H1 (cell line): ENCODE data around the gene NDUFA8. TPM values are rescaled to one million over a fixed set of nuclear protein-coding genes. Genes with fewer than 3 reads are reported as not detected.

Experiments used
- CTCF ChIA-PET: fragments of 300-600 bp; sonication (Branson Sonifier 250); formaldehyde crosslinking; loops from one replicate; lab custom pipeline; 2021; ENCODE audit not compliant: partially characterized antibody; lab: Charles Lee
- POLR2A ChIA-PET: fragments of 300-600 bp; sonication (Branson Sonifier 250); formaldehyde crosslinking; loops from one replicate; lab custom pipeline; 2021; ENCODE audit warnings: inconsistent platforms; ENCODE audit not compliant: partially characterized antibody; lab: Charles Lee
- DNase-seq, 2 experiments: peaks; one replicate each; pipeline versions ENCODE4 v3.0.0 to v3.0.0-alpha.2; 2010 to 2022; ENCODE audit warnings: low spot score in 2 of 2, low read depth in 1 of 2, mixed read lengths in 1 of 2
- FAIRE-seq: peaks from 2 replicates; lab custom pipeline; 2011; peaks lifted over from hg19 to GRCh38; lab: Jason Lieb, UNC
- H2AFZ ChIP-seq: 2 replicates; pipeline ENCODE4 v1.8.1; 2012; ENCODE audit warnings: low read length, inconsistent platforms
- H2AK5ac ChIP-seq: 2 replicates; pipeline ENCODE4 v1.6.1; 2013; ENCODE audit warnings: low read depth, low read length
- H2BK120ac ChIP-seq: replicated peaks from 2 replicates; pipeline ENCODE3; 2013; ENCODE audit warnings: low read depth, low read length, inconsistent platforms
- H2BK12ac ChIP-seq: 2 replicates; pipeline ENCODE4 v1.6.1; 2013; ENCODE audit warnings: low read depth, low read length
- H2BK15ac ChIP-seq: 2 replicates; pipeline ENCODE4 v1.6.1; 2013; ENCODE audit warnings: low read length
- H2BK20ac ChIP-seq: 2 replicates; pipeline ENCODE4 v1.6.1; 2013; ENCODE audit warnings: low read length
- H2BK5ac ChIP-seq: 2 replicates; pipeline ENCODE4 v1.6.1; 2013; ENCODE audit warnings: low read depth, low read length
- H3K14ac ChIP-seq: 2 replicates; pipeline ENCODE4 v1.6.1; 2013; ENCODE audit warnings: inconsistent platforms; ENCODE audit not compliant: insufficient read length
- H3K18ac ChIP-seq: 2 replicates; pipeline ENCODE4 v1.6.1; 2013; ENCODE audit warnings: low read length; ENCODE audit errors: extremely low read depth
- H3K23ac ChIP-seq: 2 replicates; pipeline ENCODE4 v1.6.1; 2013; ENCODE audit warnings: inconsistent platforms; ENCODE audit not compliant: insufficient read length
- H3K23me2 ChIP-seq: 2 replicates; pipeline ENCODE4 v1.6.1; 2013; ENCODE audit warnings: low read depth, low read length
- H3K27ac ChIP-seq: 2 replicates; pipeline ENCODE4 v1.6.1; 2011; ENCODE audit warnings: low read depth, low read length, inconsistent platforms
- H3K27me3 ChIP-seq, 4 experiments: replicated peaks in 1 of 4; 1 replicate in 1 of 4; 2 replicates in 3 of 4; pipeline versions ENCODE4 v1.6.1 to v1.8.1; 2011 to 2013; ENCODE audit warnings: low read length in 3 of 4, mild to moderate bottlenecking in 3 of 4, inconsistent platforms in 2 of 4, mixed read lengths in 2 of 4, moderate library complexity in 1 of 4; ENCODE audit not compliant: control insufficient read depth in 3 of 4, insufficient read depth in 3 of 4; ENCODE audit errors: extremely low read depth in 1 of 4
- H3K36me3 ChIP-seq, 4 experiments: 2 replicates each; pipeline versions ENCODE4 v1.6.1 to v1.8.1; 2011 to 2013; ENCODE audit warnings: mild to moderate bottlenecking in 4 of 4, low read length in 3 of 4, moderate library complexity in 2 of 4, control low read depth in 1 of 4, inconsistent platforms in 1 of 4; ENCODE audit not compliant: insufficient read depth in 4 of 4, control insufficient read depth in 2 of 4
- H3K4ac ChIP-seq: replicated peaks from 2 replicates; pipeline ENCODE3; 2013; ENCODE audit warnings: low read length, low read depth, mixed read lengths, inconsistent platforms; ENCODE audit not compliant: insufficient read length
- H3K4me1 ChIP-seq, 4 experiments: replicated peaks in 1 of 4; 1 replicate in 1 of 4; 2 replicates in 3 of 4; pipeline versions ENCODE4 v1.6.1 to v1.8.1; 2011 to 2013; ENCODE audit warnings: low read length in 3 of 4, inconsistent platforms in 2 of 4, mixed read lengths in 1 of 4; ENCODE audit not compliant: insufficient read depth in 4 of 4, control insufficient read depth in 3 of 4
- H3K4me2 ChIP-seq, 2 experiments: 2 replicates each; pipeline versions ENCODE4 v1.6.1 to v1.8.1; 2011 to 2013; ENCODE audit warnings: low read depth in 2 of 2, low read length in 2 of 2, control low read depth in 1 of 2, inconsistent platforms in 1 of 2, mild to moderate bottlenecking in 1 of 2; ENCODE audit not compliant: insufficient read depth in 1 of 2
- H3K4me3 ChIP-seq, 4 experiments: fragments of 200-600, 300-600 bp in 1 of 4; sonication (generic), shearing (Covaris generic), sonication (Bioruptor Twin) in 1 of 4; 2 replicates each; pipeline versions ENCODE4 v1.5.1 to v1.8.1; 2011 to 2016; ENCODE audit warnings: low read length in 4 of 4, low read depth in 3 of 4, control low read depth in 2 of 4, inconsistent platforms in 2 of 4, mild to moderate bottlenecking in 2 of 4, mixed read lengths in 1 of 4, moderate library complexity in 1 of 4; ENCODE audit not compliant: insufficient read depth in 2 of 4; ENCODE audit errors: extremely low read depth in 1 of 4
- H3K56ac ChIP-seq: replicated peaks from 2 replicates; pipeline ENCODE3; 2013; ENCODE audit warnings: low read depth, mild to moderate bottlenecking, mixed read lengths, low read length, inconsistent platforms; ENCODE audit not compliant: insufficient read length
- H3K79me1 ChIP-seq: 2 replicates; pipeline ENCODE4 v1.6.1; 2013; ENCODE audit warnings: low read depth, low read length, control low read depth
- H3K79me2 ChIP-seq, 2 experiments: 2 replicates each; pipeline versions ENCODE4 v1.6.1 to v1.8.1; 2012 to 2013; ENCODE audit warnings: low read length in 2 of 2, mild to moderate bottlenecking in 2 of 2, inconsistent platforms in 1 of 2; ENCODE audit not compliant: insufficient read depth in 2 of 2, control insufficient read depth in 1 of 2
- H3K9ac ChIP-seq, 4 experiments: replicated peaks in 1 of 4; 1 replicate in 1 of 4; 2 replicates in 3 of 4; pipeline versions ENCODE4 v1.6.1 to v1.8.1; 2011 to 2013; ENCODE audit warnings: low read depth in 3 of 4, low read length in 3 of 4, control low read depth in 2 of 4, mild to moderate bottlenecking in 2 of 4, moderate library complexity in 2 of 4, inconsistent platforms in 1 of 4; ENCODE audit errors: extremely low read depth in 1 of 4
- H3K9me3 ChIP-seq, 2 experiments: 2 replicates each; pipeline versions ENCODE4 v1.6.1 to v1.8.1; 2012 to 2013; ENCODE audit warnings: mild to moderate bottlenecking in 2 of 2, moderate library complexity in 2 of 2, control low read depth in 1 of 2, inconsistent platforms in 1 of 2, low read depth in 1 of 2, low read length in 1 of 2, mixed read lengths in 1 of 2; ENCODE audit not compliant: insufficient read depth in 2 of 2
- H4K20me1 ChIP-seq, 2 experiments: replicated peaks in 1 of 2; 2 replicates each; pipeline versions ENCODE3 to v1.8.1; 2011 to 2013; ENCODE audit warnings: inconsistent platforms in 2 of 2, low read length in 2 of 2, mild to moderate bottlenecking in 1 of 2; ENCODE audit not compliant: insufficient read depth in 2 of 2, control insufficient read depth in 1 of 2
- H4K5ac ChIP-seq: 2 replicates; pipeline ENCODE4 v1.6.1; 2013; ENCODE audit warnings: low read length, low read depth, mixed read lengths, inconsistent platforms; ENCODE audit not compliant: insufficient read length
- H4K8ac ChIP-seq: 2 replicates; pipeline ENCODE4 v1.8.0; 2013; ENCODE audit warnings: mild to moderate bottlenecking, moderate library complexity, low read length, inconsistent platforms; ENCODE audit not compliant: insufficient read depth; ENCODE audit errors: extremely low read depth
- H4K91ac ChIP-seq: replicated peaks from 2 replicates; pipeline ENCODE3; 2013; ENCODE audit warnings: low read length, mixed read lengths, inconsistent platforms; ENCODE audit not compliant: insufficient read length
- BACH1 ChIP-seq: IDR thresholded peaks from 2 replicates; pipeline ENCODE4 v1.6.1; 2012; ENCODE audit warnings: low read length, improper control_type of control experiment
- CHD1 ChIP-seq: IDR thresholded peaks from 2 replicates; pipeline ENCODE4 v1.6.1; 2012; ENCODE audit warnings: low read depth, low read length, improper control_type of control experiment
- E2F6 ChIP-seq: IDR thresholded peaks from 2 replicates; pipeline ENCODE4 v1.6.1; 2012; ENCODE audit warnings: inconsistent platforms
- JUN ChIP-seq: IDR thresholded peaks from 2 replicates; pipeline ENCODE4 v1.6.1; 2011; ENCODE audit warnings: low read depth, mild to moderate bottlenecking, improper control_type of control experiment, low read length
- KDM1A ChIP-seq: fragments of 200-600, 300-600 bp; sonication (generic); IDR thresholded peaks from 2 replicates; pipeline ENCODE4 v1.7.1; 2016; ENCODE audit warnings: mild to moderate bottlenecking, low read length, borderline replicate concordance
- KDM5A ChIP-seq: fragments of 200-600 bp; IDR thresholded peaks from 2 replicates; pipeline ENCODE4 v1.7.1; 2012; ENCODE audit warnings: mild to moderate bottlenecking, low read length, inconsistent platforms, mixed read lengths
- MAX ChIP-seq: IDR thresholded peaks from 2 replicates; pipeline ENCODE4 v1.6.1; 2012; ENCODE audit warnings: inconsistent platforms
- RAD21 ChIP-seq, 2 experiments: IDR thresholded peaks in 1 of 2; conservative IDR thresholded peaks in 1 of 2; 2 replicates each; pipeline ENCODE4 v1.6.1; 2011; ENCODE audit warnings: low read depth in 2 of 2, low read length in 2 of 2, improper control_type of control experiment in 1 of 2, inconsistent platforms in 1 of 2, mild to moderate bottlenecking in 1 of 2, moderate library complexity in 1 of 2
- RNF2 ChIP-seq: fragments of 200-900, 300-1000 bp; sonication (generic); IDR thresholded peaks from 2 replicates; pipeline ENCODE4 v1.7.1; 2016; ENCODE audit warnings: borderline replicate concordance, low read depth, mild to moderate bottlenecking, antibody characterized with exemption, low read length; ENCODE audit not compliant: poor library complexity, severe bottlenecking; ENCODE audit errors: missing control alignments
- RXRA ChIP-seq: IDR thresholded peaks from 2 replicates; pipeline ENCODE4 v1.6.1; 2011; ENCODE audit warnings: low read depth, mild to moderate bottlenecking, low read length, moderate library complexity; ENCODE audit not compliant: insufficient read depth
- SIX5 ChIP-seq: IDR thresholded peaks from 2 replicates; pipeline ENCODE4 v1.6.1; 2011; ENCODE audit warnings: mild to moderate bottlenecking, low read depth, low read length
- SRF ChIP-seq: IDR thresholded peaks from 2 replicates; pipeline ENCODE4 v1.6.1; 2011; ENCODE audit warnings: mild to moderate bottlenecking, low read depth, low read length, moderate library complexity
- TEAD4 ChIP-seq: IDR thresholded peaks from 2 replicates; pipeline ENCODE4 v1.6.1; 2012; ENCODE audit warnings: low read depth, low read length, inconsistent platforms, mixed read lengths
- WGBS, 2 experiments: shearing (Covaris generic) in 1 of 2; methylation state at CpG; one replicate each; pipeline versions ENCODE4 v1.1.6 to v1.1.7; 2013 to 2015; ENCODE audit warnings: low lambda C conversion rate in 2 of 2, mixed read lengths in 2 of 2, inconsistent platforms in 1 of 2, low coverage in 1 of 2, missing lambda C conversion rate in 1 of 2; ENCODE audit not compliant: insufficient replicate concordance in 2 of 2, insufficient coverage in 1 of 2, insufficient read length in 1 of 2; ENCODE audit errors: extremely low coverage in 1 of 2, missing lambda C conversion rate in 1 of 2; 5-methylcytosine and 5-hydroxymethylcytosine counted together
- polyA plus RNA-seq, 7 experiments: library from polyadenylated mRNA; depleted of rRNA in 3 of 7; stranded (reverse) in 5 of 7; unstranded in 2 of 7; fragments of >200 nt in 5 of 7; fragments of 200-250 nt in 2 of 7; gene quantifications; 1 replicate in 5 of 7; 2 replicates in 1 of 7; 4 replicates in 1 of 7; pipeline versions ENCODE4 v1.2.1 to v1.2.3, GENCODE V29; 2011 to 2013; ENCODE audit warnings: missing spikeins in 2 of 7, mixed read lengths in 2 of 7
- total RNA-seq: library from RNA; stranded (reverse); fragmentation: NEBNext Ultra II Directional; extraction: Animal tissue kit (Norgen Biotek cat#: 25700); gene quantifications from 2 replicates; pipeline ENCODE4 v1.2.1, GENCODE V29; 2021

Gene NDUFA8
- total and polyA plus RNA-seq, 2 of the 8 experiments (the other 6 are each of a cell fraction or from before 2014, with no cell fraction given), result 61.0 to 73.8 TPM

DNA sequence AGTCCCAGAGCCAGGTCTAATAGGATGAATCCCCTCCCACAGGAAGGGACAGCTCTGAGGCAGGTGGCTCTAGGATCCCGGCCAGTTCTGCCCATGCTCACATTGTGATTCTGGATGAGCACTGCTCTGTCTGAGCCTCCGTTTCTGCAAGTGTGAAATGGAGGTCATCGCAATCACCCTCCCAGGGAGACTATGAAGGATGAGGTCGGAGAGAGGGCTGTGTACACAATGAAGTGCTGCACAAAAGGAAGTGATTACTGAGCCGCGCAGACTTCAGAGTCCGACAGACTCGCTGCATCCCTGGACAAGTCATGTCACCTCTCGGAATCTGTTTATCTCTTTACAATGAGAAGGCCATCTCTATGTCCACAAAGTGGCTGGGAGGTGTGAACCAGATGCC is 47.5 kb upstream of the NDUFA8 start:
- H3K27ac ChIP-seq, result no peak overlapping the region
- ChIA-PET POLR2A (interaction anchor here (2.5 kb wide), 1 partner anchor 10 kb away, joined by 7 read pairs; no protein-coding TSS in a partner anchor), CTCF (interaction anchor here (0.8 to 8.0 kb wide), 5 partner anchors 20 to 143 kb away, joined by 3 to 43 read pairs (median 4); no protein-coding TSS in a partner anchor)
- H2BK20ac ChIP-seq, result no peak overlapping the region
- H3K18ac ChIP-seq, result no peak overlapping the region
- no peaks in the 10 kb centered on the region for H3K79me1 ChIP-seq
- no peak overlapping the region for H3K14ac ChIP-seq
- no peak overlapping the region for H4K8ac ChIP-seq
- 88% methylated on average over 9 of the region's 9 CpGs; no CpG with 5 or more reads in 1 of the 2 experiments for WGBS, 2 experiments
- H2BK120ac ChIP-seq, result no peak overlapping the region
- no peak overlapping the region for H3K4me2 ChIP-seq
- no peak overlapping the region for H3K4me3 ChIP-seq
- no peaks in the 10 kb centered on the region for H3K36me3 ChIP-seq
- 0 out of 2 replicates have a peak overlapping the region, but pooled peaks have one; percentile 10 for H2BK15ac ChIP-seq
- no peaks in the 10 kb centered on the region for H3K79me2 ChIP-seq
- H2BK12ac ChIP-seq, result no peak overlapping the region
- no peak overlapping the region for H4K5ac ChIP-seq
- H3K23ac ChIP-seq, result no peak overlapping the region
- no peak overlapping the region for H3K4ac ChIP-seq
- H2BK5ac ChIP-seq, result no peak overlapping the region
- no peak overlapping the region for H4K91ac ChIP-seq
- FAIRE-seq, result no peak
- no peaks in the 10 kb centered on the region for H4K20me1 ChIP-seq
- no peak overlapping the region for H3K9ac ChIP-seq
- no peak overlapping the region for H3K56ac ChIP-seq
- H3K9me3 ChIP-seq, result no peaks in the 10 kb centered on the region
- no peak overlapping the region for H2AK5ac ChIP-seq
- no peak overlapping the region for H2AFZ ChIP-seq
- peaks cover 0 to 11% (median 6%) of the 10 kb centered on the region in 4 experiments; a peak in 6 of 7 replicates for H3K4me1 ChIP-seq
- H3K27me3 ChIP-seq, result peaks cover 0 to 9% (median 8%) of the 10 kb centered on the region in 4 experiments; a peak in 6 of 7 replicates
- no peaks in the 10 kb centered on the region for H3K23me2 ChIP-seq
- no peak for DNase-seq
- TF ChIP-seq E2F6 (no peak), KDM5A (no peak), MAX (no peak), CHD1 (no peak), RXRA (no peak), RNF2 (no peak), BACH1 (no peak), SRF (no peak), TEAD4 (no peak), SIX5 (no peak), JUN (no peak), KDM1A (no peak), RAD21 (IDR thresholded peaks at IDR 0.05 in 1 of 2, conservative IDR thresholded peaks at IDR 0.05 in 1 of 2; ENCODE audit: low read depth in 2 of 2, low read length in 2 of 2) (no peak)
